ENCODE measurements around the gene TXK.
"Not testable (repeated sequence)": the region's sequence is repeated elsewhere in the genome, so short reads cannot be mapped to it uniquely, and the experiment has no call there.

- not testable (repeated sequence) for TF ChIP-seq POLR2AphosphoS5 (IDR thresholded peaks at IDR 0.05; ENCODE audit: low read depth); CTCF (IDR thresholded peaks at IDR 0.05; ENCODE audit: insufficient read depth, low read length); REST (IDR thresholded peaks at IDR 0.05; ENCODE audit: insufficient replicate concordance, low read depth)
These were observed 30.5 kb upstream of the TXK start for GRCh38 chr4:48164561-48164960.
